ENCODE data around the gene JAML. TPM values are rescaled to one million over a fixed set of nuclear protein-coding genes. Genes with fewer than 3 reads are reported as not detected.

The JAML gene
- total and polyA plus RNA-seq, 2 of the 13 experiments (the other 11 are each of a cell fraction or from before 2014, with no cell fraction given), result 2.0 to 3.3 TPM

- TF ChIP-seq AKNA (CRISPR knock-in tag; IDR thresholded peaks at IDR 0.05; ENCODE audit: borderline replicate concordance) (no peak; the same call in 1 of the 2 replicates), ATF3 (CRISPR knock-in tag; IDR thresholded peaks at IDR 0.05) (peak; percentile 12; the same call in 1 of the 2 replicates), HDAC1 (CRISPR knock-in tag; IDR thresholded peaks at IDR 0.05) (peak; percentile 78), CENPX (CRISPR knock-in tag; IDR thresholded peaks at IDR 0.05) (no peak), SIX1 (CRISPR knock-in tag; IDR thresholded peaks at IDR 0.05; ENCODE audit: borderline replicate concordance) (no peak), ZNF891 (CRISPR knock-in tag; IDR thresholded peaks at IDR 0.05) (peak; percentile 64; the same call in 1 of the 2 replicates), ELF4 (CRISPR knock-in tag; IDR thresholded peaks at IDR 0.05; ENCODE audit: borderline replicate concordance) (peak; percentile 82; the same call in 1 of the 2 replicates), ZNF510 (CRISPR knock-in tag; IDR thresholded peaks at IDR 0.05; ENCODE audit: low read depth) (0 out of 2 replicates have a peak, but pooled peaks have one; percentile 46), CREM (IDR thresholded peaks at IDR 0.05) (peak; percentile 98), CREM (CRISPR knock-in tag; IDR thresholded peaks at IDR 0.05) (0 out of 2 replicates have a peak, but pooled peaks have one; percentile 27), SNAI1 (CRISPR knock-in tag; IDR thresholded peaks at IDR 0.05; ENCODE audit: borderline replicate concordance) (0 out of 2 replicates have a peak, but pooled peaks have one; percentile 45), YEATS2 (CRISPR knock-in tag; IDR thresholded peaks at IDR 0.05; ENCODE audit: borderline replicate concordance) (peak; percentile 77; the same call in 1 of the 2 replicates), SNRNP70 (IDR thresholded peaks at IDR 0.05; ENCODE audit: low read depth, low read length) (no peak), ZNF556 (CRISPR knock-in tag; IDR thresholded peaks at IDR 0.05; ENCODE audit: borderline replicate concordance) (no peak; the same call in 1 of the 2 replicates), TBX3 (IDR thresholded peaks at IDR 0.05; ENCODE audit: borderline replicate concordance) (no peak), ZNF280D (CRISPR knock-in tag; IDR thresholded peaks at IDR 0.05) (0 out of 2 replicates have a peak, but pooled peaks have one; percentile 24), ZNF747 (CRISPR knock-in tag; IDR thresholded peaks at IDR 0.05; ENCODE audit: borderline replicate concordance) (no peak), ETV5 (CRISPR knock-in tag; IDR thresholded peaks at IDR 0.05; ENCODE audit: borderline replicate concordance) (peak; percentile 82), GATAD2A (CRISPR knock-in tag; IDR thresholded peaks at IDR 0.05) (peak; percentile 48; the same call in 1 of the 2 replicates), ZNF607 (CRISPR knock-in tag; IDR thresholded peaks at IDR 0.05; ENCODE audit: borderline replicate concordance) (0 out of 2 replicates have a peak, but pooled peaks have one; percentile 25), KDM4B (CRISPR knock-in tag; IDR thresholded peaks at IDR 0.05) (no peak)
Measured at GRCh38 chr11:118251858-118252652, 27.2 kb upstream of the JAML start, which contains the start of gene MPZL3 (continued).
